Kidney epithelial cell (primary cell): Measurements from ENCODE around the gene MRPL37. TPM values are rescaled to one million over a fixed set of nuclear protein-coding genes. Genes with fewer than 3 reads are reported as not detected.
"Not testable (repeated sequence)": the region's sequence is repeated elsewhere in the genome, so short reads cannot be mapped to it uniquely, and the experiment has no call there.

Source experiments
- DNase-seq: peaks from one replicate; pipeline ENCODE4 v3.0.0-alpha.2; 2010; ENCODE audit warnings: low read depth
- H3K27me3 ChIP-seq: 2 replicates; pipeline ENCODE4 v1.6.0; 2011; ENCODE audit warnings: low read length; ENCODE audit not compliant: control insufficient read depth, insufficient read depth
- H3K36me3 ChIP-seq: 2 replicates; pipeline ENCODE4 v1.5.1; 2011; ENCODE audit warnings: low read length; ENCODE audit not compliant: control insufficient read depth, insufficient read depth
- H3K4me3 ChIP-seq: 2 replicates; pipeline ENCODE4 v1.5.1; 2011; ENCODE audit warnings: low read depth, mild to moderate bottlenecking, control low read depth, low read length
- CTCF ChIP-seq: IDR thresholded peaks from 2 replicates; pipeline ENCODE4 v1.5.1; 2011; ENCODE audit warnings: mild to moderate bottlenecking, moderate library complexity, low read length, control low read depth, inconsistent platforms; ENCODE audit not compliant: insufficient read depth, poor library complexity, severe bottlenecking
- total RNA-seq: library from RNA; depleted of rRNA; stranded (reverse); fragments of >200 nt; gene quantifications from 2 replicates; pipeline ENCODE4 v1.2.3, GENCODE V29; 2015

MRPL37 gene
- total RNA-seq, 1 donor from 2014 or later: 124 TPM

DNA sequence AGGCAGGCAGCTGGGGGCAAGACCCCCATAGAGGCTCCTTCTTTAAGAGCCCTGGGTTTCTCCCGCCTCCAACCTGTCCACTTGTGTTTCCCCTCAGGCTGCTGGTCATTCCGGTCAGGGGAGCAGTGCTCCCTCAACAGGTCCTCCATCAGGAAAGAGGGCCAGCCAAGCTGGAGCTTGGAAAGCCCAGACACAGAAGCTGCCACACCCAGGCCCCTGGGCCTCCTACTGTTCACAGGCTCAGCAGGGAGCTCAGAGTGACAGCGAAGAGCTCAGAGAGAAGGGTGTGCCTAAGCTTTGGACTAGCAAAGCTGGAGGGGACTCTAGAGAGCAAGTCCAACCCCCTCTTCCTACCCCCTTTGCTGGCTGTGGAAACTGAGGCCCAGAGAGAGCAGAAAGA is 36.9 kb upstream of the MRPL37 start:
- DNase-seq: no peak
- peaks cover 2% of the 10 kb centered on the region for H3K27me3 ChIP-seq
- no peak overlapping the region for H3K4me3 ChIP-seq
- no peaks in the 10 kb centered on the region for H3K36me3 ChIP-seq
- no peak for TF ChIP-seq CTCF

GRCh38 chr1:54163573-54163972 is 36.4 kb upstream of the MRPL37 start:
- H3K27me3 ChIP-seq: peaks cover 2% of the 10 kb centered on the region
- no peak for DNase-seq
- TF ChIP-seq CTCF: no peak
- no peaks in the 10 kb centered on the region for H3K36me3 ChIP-seq
- no peak overlapping the region for H3K4me3 ChIP-seq

DNA sequence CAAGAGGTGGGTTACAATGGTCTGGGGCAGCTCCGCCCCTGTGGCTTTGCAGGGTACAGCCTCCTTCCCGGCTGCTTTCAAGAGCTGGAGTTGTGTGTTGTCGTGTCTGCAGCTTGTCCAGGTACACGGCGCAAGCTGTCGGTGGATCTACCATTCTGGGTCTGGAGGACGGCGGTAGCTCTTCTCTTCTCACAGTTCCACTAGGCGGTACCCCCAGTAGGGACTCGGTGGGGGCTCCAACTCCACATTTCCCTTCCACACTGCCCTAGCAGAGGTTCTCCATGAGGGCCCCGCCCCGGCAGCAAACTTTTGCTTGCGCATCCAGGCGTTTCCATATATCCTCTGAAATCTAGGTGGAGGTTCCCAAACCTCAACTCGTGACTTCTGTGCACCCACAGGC is 34.8 kb upstream of the MRPL37 start:
- H3K4me3 ChIP-seq: no peak overlapping the region
- no peaks in the 10 kb centered on the region for H3K36me3 ChIP-seq
- no peak for TF ChIP-seq CTCF
- H3K27me3 ChIP-seq: peaks cover under 1% of the 10 kb centered on the region
- no peak for DNase-seq

- H3K4me3 ChIP-seq, DNase-seq, H3K27me3 ChIP-seq, H3K36me3 ChIP-seq: not testable (repeated sequence)
Measured at GRCh38 chr1:54166357-54166756, 33.6 kb upstream of the MRPL37 start.

DNA sequence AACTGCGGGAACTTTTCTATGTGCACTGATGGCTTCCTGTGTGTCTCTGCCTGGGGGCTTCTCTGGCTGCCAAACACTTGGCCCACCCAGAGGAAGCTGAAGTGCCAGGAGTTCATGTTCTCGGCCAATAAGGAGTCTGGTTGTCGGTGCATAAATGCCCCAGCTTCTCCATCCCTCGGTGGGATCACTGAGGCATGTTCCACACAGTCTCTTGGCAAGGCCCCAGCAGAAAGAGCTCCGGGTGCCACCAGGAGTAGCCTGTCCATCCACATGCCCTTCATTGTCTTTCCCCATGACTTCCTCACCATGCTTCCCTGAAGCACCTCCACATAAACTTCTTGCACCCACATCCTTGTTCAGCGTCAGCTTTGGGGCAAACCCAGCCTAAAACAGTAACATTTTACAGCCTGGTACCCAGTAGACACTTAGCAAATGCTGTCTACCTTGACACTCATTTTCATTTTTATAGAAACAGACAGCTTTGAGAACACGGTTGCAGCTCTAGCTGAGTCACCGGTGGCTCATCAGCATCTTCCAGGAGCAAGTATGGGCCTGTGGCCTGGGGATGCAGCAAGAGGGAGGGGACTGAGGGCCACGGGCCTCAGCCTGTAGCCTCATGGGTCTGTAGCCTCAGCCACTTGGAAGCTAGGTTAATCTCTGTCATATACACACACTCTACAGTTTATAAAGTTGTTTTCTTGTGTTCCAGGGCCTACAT is 32.4 kb upstream of the MRPL37 start:
- Histone ChIP-seq H3K27me3 (no peaks in the 10 kb centered on the region), H3K4me3 (no peak overlapping the region), H3K36me3 (no peaks in the 10 kb centered on the region)
- TF ChIP-seq CTCF: no peak
- peak; percentile 14 for DNase-seq

GRCh38 chr1:54168206-54168965 is 31.6 kb upstream of the MRPL37 start:
- no peaks in the 10 kb centered on the region for H3K36me3 ChIP-seq
- no peaks in the 10 kb centered on the region for H3K27me3 ChIP-seq
- no peak for DNase-seq
- no peak overlapping the region for H3K4me3 ChIP-seq
- no peak for TF ChIP-seq CTCF
